HG02759 (cell line): ENCODE results near the gene KIAA2012.
"Not testable (repeated sequence)": the region's sequence is repeated elsewhere in the genome, so short reads cannot be mapped to it uniquely, and the experiment has no call there.

Experiments
- ATAC-seq: cut with Tn5 transposase; IDR thresholded peaks from one replicate; pipeline ENCODE4 v1.9.1; 2021; ENCODE audit warnings: mild to moderate bottlenecking, moderate library complexity; ENCODE audit not compliant: unreplicated experiment

KIAA2012 gene

GRCh38 chr2:202113571-202114142, 40.6 kb downstream of the KIAA2012 start:
- no peak for ATAC-seq

GRCh38 chr2:202114291-202114690, 41.2 kb downstream of the KIAA2012 start:
- ATAC-seq = no peak

GRCh38 chr2:202114795-202115194, 41.7 kb downstream of the KIAA2012 start:
- ATAC-seq = no peak

GRCh38 chr2:202115479-202115971, 42.5 kb downstream of the KIAA2012 start:
- ATAC-seq = no peak

GRCh38 chr2:202116691-202117090, 43.6 kb downstream of the KIAA2012 start:
- no peak for ATAC-seq

- no peak for ATAC-seq
These were observed 45.1 kb downstream of the KIAA2012 start for GRCh38 chr2:202118168-202118567.

- no peak for ATAC-seq
These were observed 47.8 kb downstream of the KIAA2012 start for GRCh38 chr2:202120828-202121227.

- no peak for ATAC-seq
These were observed 48.6 kb downstream of the KIAA2012 start for GRCh38 chr2:202121532-202122162.

GRCh38 chr2:202122163-202122540, 49.1 kb downstream of the KIAA2012 start:
- ATAC-seq = no peak

GRCh38 chr2:202122980-202123720, 50.1 kb downstream of the KIAA2012 start:
- ATAC-seq = no peak

- ATAC-seq = no peak
These were observed 51.2 kb downstream of the KIAA2012 start for GRCh38 chr2:202124286-202124685.

GRCh38 chr2:202127687-202128331, 54.8 kb downstream of the KIAA2012 start:
- no peak for ATAC-seq

- ATAC-seq = no peak
These were observed 56.8 kb downstream of the KIAA2012 start for GRCh38 chr2:202129841-202130240.

- no peak for ATAC-seq
These were observed 60.3 kb downstream of the KIAA2012 start for GRCh38 chr2:202133200-202133908.

GRCh38 chr2:202133909-202134265, 60.8 kb downstream of the KIAA2012 start:
- no peak for ATAC-seq

- ATAC-seq = no peak
These were observed 62.2 kb downstream of the KIAA2012 start for GRCh38 chr2:202135091-202135874.

- ATAC-seq = not testable (repeated sequence)
These were observed 63.0 kb downstream of the KIAA2012 start for GRCh38 chr2:202136039-202136438.

- ATAC-seq = no peak
These were observed 63.5 kb downstream of the KIAA2012 start for GRCh38 chr2:202136526-202136925.

GRCh38 chr2:202140522-202141252, 67.6 kb downstream of the KIAA2012 start:
- no peak for ATAC-seq
